Hepatocyte (in vitro differentiated cells): ENCODE measurements around the gene CTTN. TPM values are rescaled to one million over a fixed set of nuclear protein-coding genes. Genes with fewer than 3 reads are reported as not detected.
A peak's percentile ranks its signal among the peaks of the same experiment; 100 is the strongest.

Source experiments
- DNase-seq: peaks from one replicate; pipeline ENCODE4 v3.0.0-alpha.2; 2016; ENCODE audit warnings: low spot score
- H2AFZ ChIP-seq: fragments of 200-600 bp; sonication (generic); 2 replicates; pipeline ENCODE4 v1.6.0; 2016; ENCODE audit warnings: antibody characterized with exemption, mild to moderate bottlenecking
- H3K27ac ChIP-seq: fragments of 200-600 bp; sonication (generic); 2 replicates; pipeline ENCODE4 v1.5.1; 2016; ENCODE audit warnings: mild to moderate bottlenecking
- H3K27me3 ChIP-seq: fragments of 200-600 bp; sonication (generic); 2 replicates; pipeline ENCODE4 v1.6.1; 2016
- H3K36me3 ChIP-seq: fragments of 200-600 bp; sonication (generic); replicated peaks from 2 replicates; pipeline ENCODE4 v1.5.1; 2016; ENCODE audit warnings: low read depth; ENCODE audit not compliant: insufficient read depth
- H3K4me1 ChIP-seq: fragments of 200-600 bp; sonication (generic); 2 replicates; pipeline ENCODE4 v1.5.1; 2016; ENCODE audit warnings: mild to moderate bottlenecking, moderate library complexity; ENCODE audit not compliant: insufficient read depth
- H3K4me2 ChIP-seq: fragments of 200-600 bp; sonication (generic); 2 replicates; pipeline ENCODE4 v1.6.0; 2016
- H3K4me3 ChIP-seq: fragments of 200-600 bp; sonication (generic); 2 replicates; pipeline ENCODE4 v1.5.1; 2016; ENCODE audit warnings: mild to moderate bottlenecking
- H3K79me2 ChIP-seq: fragments of 200-600 bp; sonication (generic); 2 replicates; pipeline ENCODE4 v1.6.0; 2017; ENCODE audit warnings: mild to moderate bottlenecking
- H3K9me2 ChIP-seq: fragments of 200-600 bp; sonication (generic); replicated peaks from 2 replicates; pipeline ENCODE4 v1.6.0; 2017; ENCODE audit warnings: mild to moderate bottlenecking; ENCODE audit not compliant: insufficient read depth
- H3K9me3 ChIP-seq: fragments of 200-600 bp; sonication (generic); 2 replicates; pipeline ENCODE4 v1.5.1; 2016; ENCODE audit warnings: low read depth, mild to moderate bottlenecking
- H4K20me1 ChIP-seq: fragments of 200-600 bp; sonication (generic); 2 replicates; pipeline ENCODE4 v1.6.0; 2016; ENCODE audit warnings: mild to moderate bottlenecking; ENCODE audit not compliant: insufficient read depth, poor library complexity, severe bottlenecking
- EZH2 ChIP-seq: fragments of 200-600 bp; sonication (generic); IDR thresholded peaks from 2 replicates; pipeline ENCODE4 v1.6.1; 2016; ENCODE audit warnings: antibody characterized with exemption, mild to moderate bottlenecking, borderline replicate concordance
- EZH2phosphoT487 ChIP-seq: fragments of 200-600 bp; sonication (generic); IDR thresholded peaks from one replicate; pipeline ENCODE4 v1.6.1; 2018; ENCODE audit warnings: antibody characterized with exemption, mild to moderate bottlenecking, low read depth, moderate library complexity; ENCODE audit not compliant: unreplicated experiment, severe bottlenecking
- WGBS: methylation state at CpG from one replicate; pipeline ENCODE4 v1.1.6; 2016; ENCODE audit warnings: low lambda C conversion rate; ENCODE audit errors: missing lambda C conversion rate; 5-methylcytosine and 5-hydroxymethylcytosine counted together
- polyA plus RNA-seq: library from polyadenylated mRNA; unstranded; fragments of >200 nt; fragmentation: Nextera tagmentation; extraction: Ambion mirVana; gene quantifications from 2 replicates; pipeline ENCODE4 v1.2.1, GENCODE V29; 2016
- total RNA-seq: library from RNA; depleted of rRNA; stranded (reverse); fragments of >200 nt; gene quantifications from 2 replicates; pipeline ENCODE4 v1.2.3, GENCODE V29; 2014
- TF ChIP-seq, protein P1 (sequence below): fragments of 200-600 bp; sonication (generic); IDR thresholded peaks from 2 replicates; pipeline ENCODE4 v1.5.1; 2016; ENCODE audit warnings: antibody characterized with exemption, mild to moderate bottlenecking; ENCODE audit not compliant: poor library complexity

The CTTN gene
- total and polyA plus RNA-seq, 2 experiments from 2014 or later = 154 to 207 TPM

DNA sequence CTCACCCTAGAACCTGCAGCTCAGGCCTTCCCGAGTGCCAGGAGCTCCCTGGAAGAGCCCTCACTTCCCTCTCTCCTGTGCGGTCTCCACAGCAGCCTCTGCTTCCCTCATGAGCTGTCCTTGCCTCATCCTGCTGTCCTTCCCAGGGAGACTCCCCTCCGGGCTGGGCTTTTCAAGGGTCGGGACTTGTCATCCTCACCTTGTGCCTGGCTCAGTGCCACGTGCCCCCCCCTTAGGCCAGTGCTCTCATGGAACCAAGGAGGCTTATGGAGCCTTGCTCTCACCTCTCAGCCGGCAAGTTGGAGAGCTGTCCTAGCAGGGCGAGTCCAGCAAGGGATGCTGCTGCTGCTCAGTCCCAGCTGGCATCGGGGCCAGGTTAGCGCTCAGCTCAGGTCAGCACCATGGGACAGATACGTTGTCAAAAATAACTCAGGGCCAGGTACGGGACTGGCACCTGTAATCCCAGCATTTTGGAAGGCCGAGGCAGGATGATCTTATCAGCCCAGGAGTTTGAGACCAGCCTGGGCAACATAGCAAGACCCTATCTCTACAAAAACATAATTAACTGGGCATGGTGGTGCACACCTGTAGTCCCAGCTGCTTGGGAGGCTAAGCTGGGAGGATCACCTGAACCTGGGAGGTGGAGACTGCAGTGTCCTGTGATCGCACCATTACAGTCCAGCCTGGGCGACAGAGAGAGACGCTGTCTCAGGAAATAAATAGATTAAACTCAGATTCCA lies 13.6 kb downstream of the CTTN start:
- Histone ChIP-seq H4K20me1 (no peaks in the 10 kb centered on the region), H3K9me2 (no peaks in the 10 kb centered on the region), H2AFZ (no peak overlapping the region), H3K27ac (no peak overlapping the region), H3K4me1 (no peaks in the 10 kb centered on the region), H3K79me2 (peaks cover 6% of the 10 kb centered on the region), H3K4me2 (no peak overlapping the region), H3K36me3 (peaks cover 15% of the 10 kb centered on the region), H3K27me3 (no peaks in the 10 kb centered on the region), H3K4me3 (no peak overlapping the region), H3K9me3 (no peaks in the 10 kb centered on the region)
- TF ChIP-seq, protein P1, sequence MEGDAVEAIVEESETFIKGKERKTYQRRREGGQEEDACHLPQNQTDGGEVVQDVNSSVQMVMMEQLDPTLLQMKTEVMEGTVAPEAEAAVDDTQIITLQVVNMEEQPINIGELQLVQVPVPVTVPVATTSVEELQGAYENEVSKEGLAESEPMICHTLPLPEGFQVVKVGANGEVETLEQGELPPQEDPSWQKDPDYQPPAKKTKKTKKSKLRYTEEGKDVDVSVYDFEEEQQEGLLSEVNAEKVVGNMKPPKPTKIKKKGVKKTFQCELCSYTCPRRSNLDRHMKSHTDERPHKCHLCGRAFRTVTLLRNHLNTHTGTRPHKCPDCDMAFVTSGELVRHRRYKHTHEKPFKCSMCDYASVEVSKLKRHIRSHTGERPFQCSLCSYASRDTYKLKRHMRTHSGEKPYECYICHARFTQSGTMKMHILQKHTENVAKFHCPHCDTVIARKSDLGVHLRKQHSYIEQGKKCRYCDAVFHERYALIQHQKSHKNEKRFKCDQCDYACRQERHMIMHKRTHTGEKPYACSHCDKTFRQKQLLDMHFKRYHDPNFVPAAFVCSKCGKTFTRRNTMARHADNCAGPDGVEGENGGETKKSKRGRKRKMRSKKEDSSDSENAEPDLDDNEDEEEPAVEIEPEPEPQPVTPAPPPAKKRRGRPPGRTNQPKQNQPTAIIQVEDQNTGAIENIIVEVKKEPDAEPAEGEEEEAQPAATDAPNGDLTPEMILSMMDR = no peak
- no peak for TF ChIP-seq EZH2
- no peak for TF ChIP-seq EZH2phosphoT487
- WGBS = 98% methylated on average over 15 of the region's 15 CpGs
- DNase-seq = no peak

DNA sequence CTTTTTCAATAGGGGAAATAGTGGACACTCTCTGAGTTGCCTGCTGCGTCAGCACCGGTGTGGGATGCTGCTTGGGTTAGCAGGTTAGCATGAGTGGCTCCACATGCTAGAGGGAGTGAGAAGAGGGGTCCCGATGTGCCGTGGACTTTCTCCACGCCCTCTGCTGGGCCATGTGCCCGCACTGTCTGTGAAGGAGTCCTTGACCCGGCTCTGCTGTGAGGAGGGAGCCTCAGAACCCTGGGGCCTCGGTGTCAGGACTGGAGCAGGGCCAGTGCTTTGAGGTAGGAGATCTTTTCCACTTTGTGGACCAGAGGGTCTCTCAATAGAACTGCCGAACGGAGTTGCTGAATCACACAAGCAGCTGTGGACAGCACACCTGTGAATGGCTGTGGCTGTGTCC lies 14.8 kb downstream of the CTTN start:
- Histone ChIP-seq H3K9me2 (no peaks in the 10 kb centered on the region), H3K4me2 (no peak overlapping the region), H3K79me2 (no peaks in the 10 kb centered on the region), H2AFZ (no peak overlapping the region), H3K4me3 (no peak overlapping the region), H3K27me3 (no peaks in the 10 kb centered on the region), H4K20me1 (no peaks in the 10 kb centered on the region), H3K4me1 (no peaks in the 10 kb centered on the region), H3K9me3 (no peaks in the 10 kb centered on the region), H3K27ac (no peak overlapping the region), H3K36me3 (peaks cover 15% of the 10 kb centered on the region)
- no peak for TF ChIP-seq EZH2
- 94% methylated on average over 10 of the region's 10 CpGs for WGBS
- DNase-seq = no peak

DNA sequence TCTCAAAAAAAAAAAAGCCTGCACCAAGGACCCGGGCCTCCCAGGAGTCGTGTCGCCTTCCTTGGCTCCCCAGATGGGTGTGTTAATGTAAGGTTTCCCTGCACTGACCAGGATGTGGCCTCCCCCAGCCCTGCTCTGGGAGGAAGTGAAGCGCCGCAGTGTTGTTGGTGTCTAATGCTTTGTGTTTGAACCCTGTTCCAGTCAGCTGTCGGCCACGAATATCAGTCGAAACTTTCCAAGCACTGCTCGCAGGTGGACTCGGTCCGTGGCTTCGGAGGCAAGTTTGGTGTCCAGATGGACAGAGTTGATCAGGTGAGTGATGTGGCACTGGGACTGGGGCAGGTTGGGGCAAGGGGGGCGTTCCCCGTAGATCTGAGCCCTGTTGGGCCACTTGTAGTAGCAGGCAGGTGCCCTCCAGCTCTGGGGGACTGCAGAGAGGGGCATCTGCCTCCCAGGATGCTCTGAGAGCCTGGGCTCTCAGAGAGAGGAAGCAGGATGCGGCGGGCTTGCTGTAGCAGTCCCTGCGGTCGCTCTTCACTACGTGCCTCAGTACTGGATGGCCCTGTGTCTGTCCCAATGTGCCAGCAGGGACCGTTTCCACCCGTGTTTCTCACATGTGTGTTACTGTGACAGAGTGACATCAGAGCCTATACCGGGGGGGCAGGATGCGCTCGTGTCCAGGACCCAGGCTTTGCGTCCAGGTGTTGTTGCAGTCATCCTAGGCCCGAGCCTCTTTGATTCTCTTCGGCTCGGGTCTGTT lies 16.2 kb downstream of the CTTN start:
- Histone ChIP-seq H3K4me2 (no peak overlapping the region), H2AFZ (no peak overlapping the region), H3K27ac (no peak overlapping the region), H3K9me2 (no peaks in the 10 kb centered on the region), H3K36me3 (peaks cover 9% of the 10 kb centered on the region), H3K9me3 (no peaks in the 10 kb centered on the region), H3K4me1 (no peaks in the 10 kb centered on the region), H4K20me1 (no peaks in the 10 kb centered on the region), H3K27me3 (no peaks in the 10 kb centered on the region), H3K4me3 (no peak overlapping the region), H3K79me2 (peaks cover 2% of the 10 kb centered on the region)
- WGBS = 98% methylated on average over 28 of the region's 28 CpGs
- DNase-seq = no peak
- TF ChIP-seq EZH2 = no peak
- TF ChIP-seq EZH2phosphoT487 = no peak
- TF ChIP-seq, protein P1 = no peak

DNA sequence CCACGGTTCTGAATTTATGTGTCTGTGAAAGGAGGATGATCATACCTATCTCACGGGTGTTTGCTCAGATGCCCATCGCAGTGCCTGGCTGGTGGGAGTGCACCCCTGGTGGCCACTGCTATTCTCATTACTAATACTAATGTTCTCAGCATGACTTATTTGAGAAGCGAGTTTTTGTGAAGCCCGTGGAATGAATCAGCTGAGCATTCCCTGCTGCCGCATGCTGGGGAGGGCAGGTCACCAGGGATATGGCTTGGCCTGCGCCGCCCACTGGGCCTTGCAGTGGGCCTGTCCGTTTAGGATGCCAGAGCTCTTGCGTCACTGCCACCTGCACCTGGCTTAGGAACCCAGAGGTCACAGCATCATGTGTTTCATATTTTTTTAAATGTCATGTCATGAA lies 16.9 kb downstream of the CTTN start:
- Histone ChIP-seq H3K36me3 (peaks cover 9% of the 10 kb centered on the region), H4K20me1 (no peaks in the 10 kb centered on the region), H3K4me1 (no peaks in the 10 kb centered on the region), H2AFZ (no peak overlapping the region), H3K27me3 (no peaks in the 10 kb centered on the region), H3K4me2 (no peak overlapping the region), H3K9me2 (no peaks in the 10 kb centered on the region), H3K4me3 (no peak overlapping the region), H3K79me2 (peaks cover 2% of the 10 kb centered on the region), H3K9me3 (no peaks in the 10 kb centered on the region), H3K27ac (no peak overlapping the region)
- 92% methylated on average over 10 of the region's 10 CpGs for WGBS
- TF ChIP-seq, protein P1 = peak; percentile 10
- no peak for TF ChIP-seq EZH2
- no peak for DNase-seq
